Heart left ventricle (tissue), 13 donors: ENCODE results near the gene UTP14A.

Experiments
- CTCF ChIP-seq, 12 donors: fragments of 200-600 bp; sonication (generic) in 4 of 12; IDR thresholded peaks; one replicate each; pipeline versions ENCODE4 v1.5.0 to v1.8.0; 2018 to 2022; ENCODE audit warnings: antibody characterized with exemption in 12 of 12, mild to moderate bottlenecking in 5 of 12
- POLR2A ChIP-seq, 2 donors: fragments of 450-650 bp; IDR thresholded peaks; one replicate each; pipeline ENCODE4 v1.6.1; 2017; ENCODE audit warnings: antibody characterized with exemption in 2 of 2, mild to moderate bottlenecking in 2 of 2, moderate library complexity in 2 of 2
- donor health status: ischemic (EF 13 %, LVEDD 7.1; RV severe dilation, severe dysfunction).
- donor health status: DM: no; HTN: yes; CAD: no.
- donor health status: DM: no; HTN: no; CAD: no.
- donor health status: ischemic (EF 25% LVEDD 6.9; RV normal size, moderate dysfunction).
- donor health status: ischemic (EF 25% LVEDD 5.7; RV mildly dilated, moderate dysfunction).
- donor health status: ischemic (EF 35%, LVEDD 5.7; RV mildly dilated, moderate dysfunction).
- donor health status: nonischemic (EF 11% LVEDD 7.7; RV severe dilation, severe dysfunction).
- donor health status: DM: yes; HTN: yes; CAD: no.
- donor health status: PGD.
- donor health status: ischemic (EF 29% LVEDD 5.4; RV normal size, mild dysfunction).
- donor health status: nonischemic (EF 23%, LVEDD 6.1; RV moderate dilation, normal function).

GRCh38 chrX:129932016-129932820, 26.3 kb downstream of the UTP14A start:
- TF ChIP-seq CTCF (IDR thresholded peaks at IDR 0.05), result no peak
- no peak for TF ChIP-seq POLR2A (IDR thresholded peaks at IDR 0.05)
